KBM-7 (cell line): ENCODE data around the gene LEKR1.

ENCODE experiments used
- DNase-seq: peaks from one replicate; pipeline ENCODE4 v3.0.0-alpha.2; 2015
- in situ Hi-C: fragments of 300-500 bp; cut with MboI; formaldehyde crosslinking; loops from 2 replicates; pipeline ENCODE4 v1.14.3; 2020; ENCODE audit warnings: low sequenced_read_pairs, low pct_unique_long_range_greater_than_20kb, mixed read lengths

LEKR1 gene

GRCh38 chr3:157069406-157069805 is 243.3 kb downstream of the LEKR1 start:
- DNase-seq = no peak

GRCh38 chr3:157069846-157070677 is 243.9 kb downstream of the LEKR1 start:
- no peak for DNase-seq
- in situ Hi-C loops = no loop called here

More at GRCh38 chr3:157069406-157069805, 243.3 kb downstream of the LEKR1 start:
- in situ Hi-C loops = no loop called here

GRCh38 chr3:157070678-157070999 is 244.5 kb downstream of the LEKR1 start:
- in situ Hi-C loops = no loop called here
- DNase-seq = no peak

GRCh38 chr3:157071744-157072525 is 245.8 kb downstream of the LEKR1 start:
- DNase-seq = no peak
- in situ Hi-C loops = no loop called here

- in situ Hi-C loops = no loop called here
- no peak for DNase-seq
Observed at GRCh38 chr3:157073810-157074209, 247.7 kb downstream of the LEKR1 start.

- no peak for DNase-seq
- in situ Hi-C loops = no loop called here
Observed at GRCh38 chr3:157074490-157074889, 248.3 kb downstream of the LEKR1 start.

GRCh38 chr3:157074981-157075380 is 248.8 kb downstream of the LEKR1 start:
- in situ Hi-C loops = loop anchor here (25.0 kb wide), 1 partner anchor 538 kb away; no protein-coding TSS in a partner anchor
- no peak for DNase-seq

- in situ Hi-C loops = loop anchor here (25.0 kb wide), 1 partner anchor 539 kb away; no protein-coding TSS in a partner anchor
- DNase-seq = no peak
Observed at GRCh38 chr3:157075693-157076420, 249.7 kb downstream of the LEKR1 start.

GRCh38 chr3:157077565-157077991 is 251.4 kb downstream of the LEKR1 start:
- DNase-seq = no peak
- in situ Hi-C loops = loop anchor here (25.0 kb wide), 1 partner anchor 540 kb away; no protein-coding TSS in a partner anchor

- no peak for DNase-seq
- in situ Hi-C loops = loop anchor here (25.0 kb wide), 1 partner anchor 541 kb away; no protein-coding TSS in a partner anchor
Observed at GRCh38 chr3:157078131-157078810, 252.1 kb downstream of the LEKR1 start.

GRCh38 chr3:157078811-157079185 is 252.6 kb downstream of the LEKR1 start:
- in situ Hi-C loops = loop anchor here (25.0 kb wide), 1 partner anchor 541 kb away; no protein-coding TSS in a partner anchor
- DNase-seq = no peak

GRCh38 chr3:157079676-157080369 is 253.7 kb downstream of the LEKR1 start:
- in situ Hi-C loops = loop anchor here (10.0 to 25.0 kb wide), 2 partner anchors 405 to 543 kb away; partner anchors contain the start of gene TIPARP

GRCh38 chr3:157081626-157082210 is 255.6 kb downstream of the LEKR1 start:
- in situ Hi-C loops = loop anchor here (10.0 to 25.0 kb wide), 2 partner anchors 407 to 544 kb away; partner anchors contain the start of gene TIPARP
- DNase-seq = peak; percentile 87

More at GRCh38 chr3:157079676-157080369, 253.7 kb downstream of the LEKR1 start:
- no peak for DNase-seq

GRCh38 chr3:157082305-157082982 is 256.3 kb downstream of the LEKR1 start:
- no peak for DNase-seq
- in situ Hi-C loops = loop anchor here (10.0 to 25.0 kb wide), 2 partner anchors 408 to 545 kb away; partner anchors contain the start of gene TIPARP

GRCh38 chr3:157083824-157084223 is 257.7 kb downstream of the LEKR1 start:
- DNase-seq = no peak
- in situ Hi-C loops = loop anchor here (10.0 to 25.0 kb wide), 2 partner anchors 409 to 547 kb away; partner anchors contain the start of gene TIPARP

- in situ Hi-C loops = loop anchor here (10.0 to 25.0 kb wide), 2 partner anchors 411 to 549 kb away; partner anchors contain the start of gene TIPARP
- DNase-seq = no peak
Observed at GRCh38 chr3:157086060-157086750, 260.1 kb downstream of the LEKR1 start.
